K562 (cell line): ENCODE measurements around the gene NUPR1. TPM values are rescaled to one million over a fixed set of nuclear protein-coding genes. Genes with fewer than 3 reads are reported as not detected.

ENCODE experiments used
- ATAC-seq: fragments of 200-7000 bp; cut with Tn5 transposase; 3 replicates; pipeline ENCODE4 v1.9.1; 2020; ENCODE audit warnings: moderate library complexity
- BruUV-seq: library from RNA; stranded (reverse); fragments of 400-500 nt; replicated peaks from 2 replicates; lab custom pipeline; 2021; lab: Mats Ljungman, UMichigan
- CTCF ChIA-PET: fragments of 300-600 bp; formaldehyde crosslinking; extraction: SDS; loops from one replicate; lab custom pipeline; 2021; ENCODE audit warnings: low intra/inter-chr PET ratio; lab: Yijun Ruan, JAX
- POLR2A ChIA-PET: fragments of 300-600, 350-650 bp; sonication (Branson Sonifier 250); formaldehyde crosslinking; extraction: SDS; loops from one replicate; lab custom pipeline; 2021; ENCODE audit warnings: antibody characterized with exemption, inconsistent platforms; lab: Yijun Ruan, JAX
- DNase-seq, 4 experiments: peaks; one replicate each; pipeline versions ENCODE4 v3.0.0 to v3.0.0-alpha.2; 2011 to 2018; ENCODE audit warnings: low spot score in 3 of 4, mixed read lengths in 3 of 4; ENCODE audit errors: extremely low read depth in 1 of 4
- FAIRE-seq: peaks from 2 replicates; lab custom pipeline; 2011; peaks lifted over from hg19 to GRCh38; lab: Jason Lieb, UNC
- H2AFZ ChIP-seq: 2 replicates; pipeline ENCODE4 v1.6.0; 2011; ENCODE audit warnings: low read depth, low read length, control low read depth, inconsistent platforms
- H3K27ac ChIP-seq: fragments of 200-600 bp; 3 replicates; pipeline ENCODE4 v1.8.0; 2011; ENCODE audit warnings: low read depth, mild to moderate bottlenecking, control low read depth, inconsistent platforms, low read length, moderate library complexity, mixed read lengths; ENCODE audit errors: extremely low read depth
- H3K27me3 ChIP-seq, 2 experiments: fragments of 300-600 bp in 1 of 2; 2 replicates in 1 of 2; 3 replicates in 1 of 2; pipeline versions ENCODE4 v1.6.0 to v1.8.0; 2011; ENCODE audit warnings: inconsistent platforms in 2 of 2, low read length in 2 of 2, mild to moderate bottlenecking in 1 of 2, mixed read lengths in 1 of 2, moderate library complexity in 1 of 2; ENCODE audit not compliant: control insufficient read depth in 2 of 2, insufficient read depth in 2 of 2
- H3K36me3 ChIP-seq: fragments of 300-600 bp; 3 replicates; pipeline ENCODE4 v1.8.0; 2011; ENCODE audit warnings: mild to moderate bottlenecking, low read length, inconsistent platforms; ENCODE audit not compliant: control insufficient read depth, insufficient read depth
- H3K4me1 ChIP-seq, 2 experiments: fragments of 200-600 bp in 1 of 2; replicated peaks in 1 of 2; 2 replicates in 1 of 2; 3 replicates in 1 of 2; pipeline versions ENCODE4 v1.5.1 to v1.8.0; 2011; ENCODE audit warnings: inconsistent platforms in 2 of 2, low read length in 2 of 2, mild to moderate bottlenecking in 1 of 2, mixed read lengths in 1 of 2, moderate library complexity in 1 of 2; ENCODE audit not compliant: control insufficient read depth in 2 of 2, insufficient read depth in 2 of 2
- H3K4me2 ChIP-seq: 2 replicates; pipeline ENCODE4 v1.6.1; 2011; ENCODE audit warnings: low read length, control low read depth, inconsistent platforms, mixed read lengths; ENCODE audit not compliant: insufficient read depth
- H3K4me3 ChIP-seq: fragments of 200-600 bp; sonication (generic), shearing (Covaris generic); 2 replicates; pipeline ENCODE4 v1.5.1; 2016; ENCODE audit warnings: control low read depth, inconsistent platforms
- H3K79me2 ChIP-seq: fragments of 200-600 bp; 3 replicates; pipeline ENCODE4 v1.8.0; 2011; ENCODE audit warnings: low read length, inconsistent platforms; ENCODE audit not compliant: control insufficient read depth, insufficient read depth
- H3K9ac ChIP-seq, 2 experiments: 2 replicates each; pipeline versions ENCODE4 v1.6.0 to v1.6.1; 2011; ENCODE audit warnings: low read depth in 2 of 2, low read length in 2 of 2, control low read depth in 1 of 2, inconsistent platforms in 1 of 2, mild to moderate bottlenecking in 1 of 2, mixed read lengths in 1 of 2; ENCODE audit not compliant: insufficient read depth in 1 of 2
- H3K9me1 ChIP-seq: one replicate; pipeline ENCODE4 v1.6.0; 2011; ENCODE audit warnings: inconsistent platforms, mild to moderate bottlenecking, low read length, moderate library complexity; ENCODE audit not compliant: control insufficient read depth, insufficient read depth
- H3K9me3 ChIP-seq: replicated peaks from 2 replicates; pipeline ENCODE4 v1.5.1; 2011; ENCODE audit warnings: low read depth, low read length, inconsistent platforms; ENCODE audit not compliant: control insufficient read depth, insufficient read depth
- H4K20me1 ChIP-seq: replicated peaks from 2 replicates; pipeline ENCODE4 v1.6.1; 2011; ENCODE audit warnings: low read length, inconsistent platforms, mixed read lengths; ENCODE audit not compliant: control insufficient read depth, insufficient read depth
- CEBPB ChIP-seq: fragments of 450-650 bp; IDR thresholded peaks from 2 replicates; pipeline ENCODE4 v1.6.1; 2016; ENCODE audit warnings: missing genetic modification characterization, missing compliant biosample characterization
- CREM ChIP-seq: IDR thresholded peaks from 2 replicates; pipeline ENCODE4 v1.6.1; 2014; ENCODE audit warnings: antibody characterized with exemption, low read depth
- ETS1 ChIP-seq: conservative IDR thresholded peaks from 2 replicates; pipeline ENCODE4 v1.6.1; 2011; ENCODE audit warnings: low read depth, mild to moderate bottlenecking, low read length; ENCODE audit not compliant: control insufficient read depth
- GTF2E2 ChIP-seq: fragments of 200-800 bp; sonication (Bioruptor generic); IDR thresholded peaks from 2 replicates; pipeline ENCODE4 v1.6.1; 2016; ENCODE audit warnings: missing genetic modification characterization, missing compliant biosample characterization
- ZNF274 ChIP-seq: IDR thresholded peaks from 2 replicates; pipeline ENCODE4 v1.6.1; 2011; ENCODE audit warnings: low read depth, mild to moderate bottlenecking, low read length, moderate library complexity, borderline replicate concordance
- ZNF717 ChIP-seq: fragments of 250-450 bp; sonication (Bioruptor Pico); IDR thresholded peaks from 2 replicates; pipeline ENCODE4 v1.5.0; 2021
- WGBS: fragments of 100-300 bp; shearing (Covaris generic); methylation state at CpG from one replicate; pipeline ENCODE4 v1.1.6; 2016; ENCODE audit warnings: low coverage, mixed read lengths; ENCODE audit not compliant: insufficient coverage; ENCODE audit errors: missing lambda C conversion rate; 5-methylcytosine and 5-hydroxymethylcytosine counted together
- in situ Hi-C: fragments of 300-500 bp; cut with MboI; formaldehyde crosslinking; loops from 4 replicates; pipeline ENCODE4 v1.15.0; 2018; ENCODE audit warnings: inconsistent platforms, mixed read lengths
- intact Hi-C: fragments of 100-400 bp; cut with micrococcal nuclease; formaldehyde crosslinking; loops from 2 replicates; pipeline ENCODE4 v1.14.2; 2022
- polyA plus RNA-seq, 8 experiments: library from polyadenylated mRNA; depleted of rRNA in 4 of 8; stranded (reverse) in 5 of 8; unstranded in 3 of 8; fragments of >200 nt; fragmentation: Nextera tagmentation in 2 of 8; fragmentation: Illumina TruSeq in 1 of 8; extraction: Ambion mirVana in 2 of 8; extraction: Trizol in 1 of 8; gene quantifications; 2 replicates each; pipeline versions ENCODE4 v1.2.1 to v1.2.3, GENCODE V29; 2011 to 2014; ENCODE audit warnings: inconsistent platforms in 1 of 8, missing spikeins in 1 of 8
- total RNA-seq, 7 experiments: library from RNA; depleted of rRNA in 6 of 7; stranded (reverse); fragments of >200 nt in 6 of 7; fragmentation: Illumina TruSeq in 2 of 7; extraction: Trizol in 2 of 7; gene quantifications; 2 replicates each; pipeline versions ENCODE4 v1.2.1 to v1.2.3, GENCODE V29; 2011 to 2021; ENCODE audit warnings: low replicate concordance in 1 of 7

NUPR1 gene
- total and polyA plus RNA-seq, 9 of the 15 experiments (the other 6 are each of a cell fraction or from before 2014, with no cell fraction given), result 0.07 to 1.5 (median 0.27) TPM

GRCh38 chr16:28513484-28514181 lies 25.1 kb downstream of the NUPR1 start:
- Histone ChIP-seq H4K20me1 (no peaks in the 10 kb centered on the region), H3K4me3 (no peak overlapping the region)
- in situ Hi-C loops, result no loop called here
- no peak for DNase-seq
- TF ChIP-seq CEBPB (no peak), ZNF274 (no peak), ETS1 (no peak), ZNF717 (no peak), GTF2E2 (tag) (no peak), CREM (no peak)
- TF ChIP-seq, all 486 proteins: peak for 0
- Histone ChIP-seq H3K9me1 (no peaks in the 10 kb centered on the region), H3K9ac (peak overlapping the region in 1 of 2 experiments; percentile 74; a peak in 2 of 4 replicates), H3K9me3 (no peaks in the 10 kb centered on the region), H3K27me3 (no peaks in the 10 kb centered on the region; a peak in 1 of 5 replicates), H3K36me3 (no peaks in the 10 kb centered on the region), H3K4me1 (peaks cover 0 to 4% of the 10 kb centered on the region in 2 experiments; a peak in 2 of 5 replicates), H3K4me2 (no peak overlapping the region), H3K79me2 (no peaks in the 10 kb centered on the region), H3K27ac (no peak overlapping the region), H2AFZ (no peak overlapping the region)
- intact Hi-C loops, result no loop called here
- no TSS peak for BruUV-seq
- FAIRE-seq, result no peak
- WGBS, result 46% methylated on average over 8 of the region's 12 CpGs
- no peak for ATAC-seq
- CTCF ChIA-PET, result no interaction called here
- POLR2A ChIA-PET, result no interaction called here
